ENCODE results near the gene FCF1. TPM values are rescaled to one million over a fixed set of nuclear protein-coding genes. Genes with fewer than 3 reads are reported as not detected.
A peak's percentile ranks its signal among the peaks of the same experiment; 100 is the strongest.

Gene FCF1
- total and polyA plus RNA-seq, 2 of the 13 experiments (the other 11 are each of a cell fraction or from before 2014, with no cell fraction given): 31.0 to 44.4 TPM

DNA sequence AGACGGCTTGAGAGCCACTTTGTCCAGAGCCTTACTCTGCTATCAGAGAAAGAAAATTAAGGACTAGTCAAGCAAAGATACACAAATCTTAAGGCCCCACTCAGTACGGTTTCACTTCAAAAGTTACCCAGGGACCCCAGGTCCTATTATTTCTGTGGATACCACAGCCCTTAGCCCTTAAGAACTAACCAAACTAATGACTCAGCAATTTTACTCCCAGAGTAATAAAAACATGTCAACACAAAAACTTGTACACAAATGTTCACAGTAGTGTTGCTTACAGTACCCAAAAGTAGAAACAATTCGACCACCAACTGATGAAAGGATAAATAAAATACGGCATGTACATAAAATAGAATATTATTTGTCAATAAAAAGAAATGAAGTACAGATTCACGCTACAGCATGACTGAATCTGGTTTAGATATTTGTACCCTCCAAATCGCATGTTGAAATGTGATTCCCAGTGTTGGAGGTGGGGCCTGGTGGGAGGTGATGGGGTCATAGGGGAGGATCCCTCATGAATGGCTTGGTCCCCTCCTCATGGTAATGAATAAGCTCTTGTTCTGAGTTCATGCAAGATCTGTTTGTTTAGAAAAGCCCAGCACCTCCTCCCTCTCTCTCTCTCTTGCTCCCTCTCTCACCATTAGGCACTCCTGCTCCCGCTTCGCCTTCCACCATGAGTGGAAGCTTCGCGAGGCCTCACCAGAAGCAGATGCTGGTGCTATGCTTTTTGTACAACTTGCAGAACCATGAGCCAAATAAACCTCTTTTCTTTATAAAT is 30.6 kb upstream of the FCF1 start:
- Histone ChIP-seq H3K4me1 (ENCODE audit: insufficient read depth, low read length) (peaks cover 12% of the 10 kb centered on the region), H4K20me1 (ENCODE audit: insufficient read depth, low read length) (no peaks in the 10 kb centered on the region), H3K4me3 (replicated peaks in 1 of 3; ENCODE audit: insufficient read depth in 1 of 3, low read depth in 2 of 3, low read length in 3 of 3) (no peak overlapping the region), H3K9me3 (ENCODE audit: low read length) (no peaks in the 10 kb centered on the region), H3K4me2 (ENCODE audit: low read depth, low read length) (no peak overlapping the region), H2AFZ (ENCODE audit: low read length) (no peak overlapping the region), H3K36me3 (replicated peaks in 1 of 2; ENCODE audit: control insufficient read depth in 1 of 2, insufficient read depth in 2 of 2, low read length in 2 of 2) (peaks cover 5 to 45% of the 10 kb centered on the region in 2 experiments), H3K27ac (ENCODE audit: extremely low read length, insufficient read depth, low read length) (no peak overlapping the region), H3K27me3 (ENCODE audit: control insufficient read depth in 1 of 2, insufficient read depth in 2 of 2, low read length in 2 of 2) (no peaks in the 10 kb centered on the region), H3K79me2 (ENCODE audit: insufficient read depth, low read length) (no peaks in the 10 kb centered on the region), H3K9ac (ENCODE audit: insufficient read depth, low read depth, low read length) (no peak overlapping the region)
- FAIRE-seq: peak; percentile 60
- POLR2A ChIA-PET: no interaction called here
- peak; percentile 70 for DNase-seq (ENCODE audit: low spot score)
- BruUV-seq (replicated peaks): no TSS peak
- ATAC-seq: peak; percentile 50; the same call in 2 of the 3 replicates
- CTCF ChIA-PET (ENCODE audit: low intra/inter-chr PET ratio, low total read pairs): no interaction called here
- 93% methylated on average over 10 of the region's 10 CpGs for WGBS (ENCODE audit: low lambda C conversion rate)
- in situ Hi-C loops (cut with HindIII; ENCODE audit: extremely low pct_ligation_motif_present, low pct_unique_long_range_greater_than_20kb): no loop called here
- intact Hi-C loops (cut with micrococcal nuclease; ENCODE audit: unreplicated experiment): no loop called here
- TF ChIP-seq ZFP82 (CRISPR knock-in tag; IDR thresholded peaks at IDR 0.05; ENCODE audit: borderline replicate concordance) (no peak), PPARG (CRISPR knock-in tag; conservative IDR thresholded peaks at IDR 0.05) (no peak), MAFK (conservative IDR thresholded peaks at IDR 0.05 in 1 of 2, IDR thresholded peaks at IDR 0.05 in 1 of 2; ENCODE audit: low read length in 2 of 2) (peak; percentile 96 to 98), ELF3 (CRISPR knock-in tag; IDR thresholded peaks at IDR 0.05) (no peak), XRCC5 (optimal IDR thresholded peaks at IDR 0.05; ENCODE audit: low read length) (no peak), NR2F2 (IDR thresholded peaks at IDR 0.05; ENCODE audit: borderline replicate concordance, low read depth) (no peak), SATB2 (CRISPR knock-in tag; IDR thresholded peaks at IDR 0.05) (no peak), ARHGAP35 (CRISPR knock-in tag; IDR thresholded peaks at IDR 0.05; ENCODE audit: borderline replicate concordance) (no peak), FOXA1 (IDR thresholded peaks at IDR 0.05) (no peak), FOXA1 (CRISPR knock-in tag; IDR thresholded peaks at IDR 0.05) (0 out of 2 replicates have a peak, but pooled peaks have one; percentile 35), MAFF (IDR thresholded peaks at IDR 0.05; ENCODE audit: low read depth, low read length) (peak; percentile 97), HOXA3 (CRISPR knock-in tag; IDR thresholded peaks at IDR 0.05) (no peak), NFE2 (CRISPR knock-in tag; IDR thresholded peaks at IDR 0.05) (no peak), HNRNPK (IDR thresholded peaks at IDR 0.05; ENCODE audit: low read depth, low read length, poor library complexity, severe bottlenecking) (no peak), CBX5 (CRISPR knock-in tag; IDR thresholded peaks at IDR 0.05; ENCODE audit: borderline replicate concordance) (0 out of 2 replicates have a peak, but pooled peaks have one; percentile 19), NR2F6 (IDR thresholded peaks at IDR 0.05) (0 out of 2 replicates have a peak, but pooled peaks have one; percentile 19), NR2F6 (CRISPR knock-in tag; IDR thresholded peaks at IDR 0.05) (no peak)
- TF ChIP-seq, protein P1, sequence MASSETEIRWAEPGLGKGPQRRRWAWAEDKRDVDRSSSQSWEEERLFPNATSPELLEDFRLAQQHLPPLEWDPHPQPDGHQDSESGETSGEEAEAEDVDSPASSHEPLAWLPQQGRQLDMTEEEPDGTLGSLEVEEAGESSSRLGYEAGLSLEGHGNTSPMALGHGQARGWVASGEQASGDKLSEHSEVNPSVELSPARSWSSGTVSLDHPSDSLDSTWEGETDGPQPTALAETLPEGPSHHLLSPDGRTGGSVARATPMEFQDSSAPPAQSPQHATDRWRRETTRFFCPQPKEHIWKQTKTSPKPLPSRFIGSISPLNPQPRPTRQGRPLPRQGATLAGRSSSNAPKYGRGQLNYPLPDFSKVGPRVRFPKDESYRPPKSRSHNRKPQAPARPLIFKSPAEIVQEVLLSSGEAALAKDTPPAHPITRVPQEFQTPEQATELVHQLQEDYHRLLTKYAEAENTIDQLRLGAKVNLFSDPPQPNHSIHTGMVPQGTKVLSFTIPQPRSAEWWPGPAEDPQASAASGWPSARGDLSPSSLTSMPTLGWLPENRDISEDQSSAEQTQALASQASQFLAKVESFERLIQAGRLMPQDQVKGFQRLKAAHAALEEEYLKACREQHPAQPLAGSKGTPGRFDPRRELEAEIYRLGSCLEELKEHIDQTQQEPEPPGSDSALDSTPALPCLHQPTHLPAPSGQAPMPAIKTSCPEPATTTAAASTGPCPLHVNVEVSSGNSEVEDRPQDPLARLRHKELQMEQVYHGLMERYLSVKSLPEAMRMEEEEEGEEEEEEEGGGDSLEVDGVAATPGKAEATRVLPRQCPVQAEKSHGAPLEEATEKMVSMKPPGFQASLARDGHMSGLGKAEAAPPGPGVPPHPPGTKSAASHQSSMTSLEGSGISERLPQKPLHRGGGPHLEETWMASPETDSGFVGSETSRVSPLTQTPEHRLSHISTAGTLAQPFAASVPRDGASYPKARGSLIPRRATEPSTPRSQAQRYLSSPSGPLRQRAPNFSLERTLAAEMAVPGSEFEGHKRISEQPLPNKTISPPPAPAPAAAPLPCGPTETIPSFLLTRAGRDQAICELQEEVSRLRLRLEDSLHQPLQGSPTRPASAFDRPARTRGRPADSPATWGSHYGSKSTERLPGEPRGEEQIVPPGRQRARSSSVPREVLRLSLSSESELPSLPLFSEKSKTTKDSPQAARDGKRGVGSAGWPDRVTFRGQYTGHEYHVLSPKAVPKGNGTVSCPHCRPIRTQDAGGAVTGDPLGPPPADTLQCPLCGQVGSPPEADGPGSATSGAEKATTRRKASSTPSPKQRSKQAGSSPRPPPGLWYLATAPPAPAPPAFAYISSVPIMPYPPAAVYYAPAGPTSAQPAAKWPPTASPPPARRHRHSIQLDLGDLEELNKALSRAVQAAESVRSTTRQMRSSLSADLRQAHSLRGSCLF (CRISPR knock-in tag; IDR thresholded peaks at IDR 0.05; ENCODE audit: borderline replicate concordance): no peak
- TF ChIP-seq, protein P2, sequence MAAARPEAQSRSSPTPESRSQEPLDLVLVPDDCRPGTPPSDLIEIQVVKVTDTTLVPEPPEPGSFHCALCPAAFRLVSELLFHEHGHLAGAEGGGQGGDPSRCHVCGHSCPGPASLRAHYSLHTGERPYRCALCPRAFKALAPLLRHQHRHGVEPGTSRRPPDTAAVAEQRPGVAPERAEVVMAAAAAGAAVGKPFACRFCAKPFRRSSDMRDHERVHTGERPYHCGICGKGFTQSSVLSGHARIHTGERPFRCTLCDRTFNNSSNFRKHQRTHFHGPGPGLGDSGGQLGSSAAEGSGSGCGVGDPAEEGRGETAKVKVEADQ (CRISPR knock-in tag; IDR thresholded peaks at IDR 0.05; ENCODE audit: borderline replicate concordance): no peak
- TF ChIP-seq, protein P3, sequence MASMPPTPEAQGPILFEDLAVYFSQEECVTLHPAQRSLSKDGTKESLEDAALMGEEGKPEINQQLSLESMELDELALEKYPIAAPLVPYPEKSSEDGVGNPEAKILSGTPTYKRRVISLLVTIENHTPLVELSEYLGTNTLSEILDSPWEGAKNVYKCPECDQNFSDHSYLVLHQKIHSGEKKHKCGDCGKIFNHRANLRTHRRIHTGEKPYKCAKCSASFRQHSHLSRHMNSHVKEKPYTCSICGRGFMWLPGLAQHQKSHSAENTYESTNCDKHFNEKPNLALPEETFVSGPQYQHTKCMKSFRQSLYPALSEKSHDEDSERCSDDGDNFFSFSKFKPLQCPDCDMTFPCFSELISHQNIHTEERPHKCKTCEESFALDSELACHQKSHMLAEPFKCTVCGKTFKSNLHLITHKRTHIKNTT (CRISPR knock-in tag; IDR thresholded peaks at IDR 0.05): no peak
